H1 (cell line): ENCODE measurements around the gene PPIL6. TPM values are rescaled to one million over a fixed set of nuclear protein-coding genes. Genes with fewer than 3 reads are reported as not detected.

ENCODE experiments used
- CTCF ChIA-PET: fragments of 300-600 bp; sonication (Branson Sonifier 250); formaldehyde crosslinking; loops from one replicate; lab custom pipeline; 2021; ENCODE audit not compliant: partially characterized antibody; lab: Charles Lee
- POLR2A ChIA-PET: fragments of 300-600 bp; sonication (Branson Sonifier 250); formaldehyde crosslinking; loops from one replicate; lab custom pipeline; 2021; ENCODE audit warnings: inconsistent platforms; ENCODE audit not compliant: partially characterized antibody; lab: Charles Lee
- DNase-seq, 2 experiments: peaks; one replicate each; pipeline versions ENCODE4 v3.0.0 to v3.0.0-alpha.2; 2010 to 2022; ENCODE audit warnings: low spot score in 2 of 2, low read depth in 1 of 2, mixed read lengths in 1 of 2
- FAIRE-seq: peaks from 2 replicates; lab custom pipeline; 2011; peaks lifted over from hg19 to GRCh38; lab: Jason Lieb, UNC
- H2AFZ ChIP-seq: 2 replicates; pipeline ENCODE4 v1.8.1; 2012; ENCODE audit warnings: low read length, inconsistent platforms
- H2AK5ac ChIP-seq: 2 replicates; pipeline ENCODE4 v1.6.1; 2013; ENCODE audit warnings: low read depth, low read length
- H2BK120ac ChIP-seq: replicated peaks from 2 replicates; pipeline ENCODE3; 2013; ENCODE audit warnings: low read depth, low read length, inconsistent platforms
- H2BK12ac ChIP-seq: 2 replicates; pipeline ENCODE4 v1.6.1; 2013; ENCODE audit warnings: low read depth, low read length
- H2BK15ac ChIP-seq: 2 replicates; pipeline ENCODE4 v1.6.1; 2013; ENCODE audit warnings: low read length
- H2BK20ac ChIP-seq: 2 replicates; pipeline ENCODE4 v1.6.1; 2013; ENCODE audit warnings: low read length
- H2BK5ac ChIP-seq: 2 replicates; pipeline ENCODE4 v1.6.1; 2013; ENCODE audit warnings: low read depth, low read length
- H3K14ac ChIP-seq: 2 replicates; pipeline ENCODE4 v1.6.1; 2013; ENCODE audit warnings: inconsistent platforms; ENCODE audit not compliant: insufficient read length
- H3K18ac ChIP-seq: 2 replicates; pipeline ENCODE4 v1.6.1; 2013; ENCODE audit warnings: low read length; ENCODE audit errors: extremely low read depth
- H3K23ac ChIP-seq: 2 replicates; pipeline ENCODE4 v1.6.1; 2013; ENCODE audit warnings: inconsistent platforms; ENCODE audit not compliant: insufficient read length
- H3K23me2 ChIP-seq: 2 replicates; pipeline ENCODE4 v1.6.1; 2013; ENCODE audit warnings: low read depth, low read length
- H3K27ac ChIP-seq: 2 replicates; pipeline ENCODE4 v1.6.1; 2011; ENCODE audit warnings: low read depth, low read length, inconsistent platforms
- H3K27me3 ChIP-seq, 4 experiments: replicated peaks in 1 of 4; 1 replicate in 1 of 4; 2 replicates in 3 of 4; pipeline versions ENCODE4 v1.6.1 to v1.8.1; 2011 to 2013; ENCODE audit warnings: low read length in 3 of 4, mild to moderate bottlenecking in 3 of 4, inconsistent platforms in 2 of 4, mixed read lengths in 2 of 4, moderate library complexity in 1 of 4; ENCODE audit not compliant: control insufficient read depth in 3 of 4, insufficient read depth in 3 of 4; ENCODE audit errors: extremely low read depth in 1 of 4
- H3K36me3 ChIP-seq, 4 experiments: 2 replicates each; pipeline versions ENCODE4 v1.6.1 to v1.8.1; 2011 to 2013; ENCODE audit warnings: mild to moderate bottlenecking in 4 of 4, low read length in 3 of 4, moderate library complexity in 2 of 4, control low read depth in 1 of 4, inconsistent platforms in 1 of 4; ENCODE audit not compliant: insufficient read depth in 4 of 4, control insufficient read depth in 2 of 4
- H3K4ac ChIP-seq: replicated peaks from 2 replicates; pipeline ENCODE3; 2013; ENCODE audit warnings: low read length, low read depth, mixed read lengths, inconsistent platforms; ENCODE audit not compliant: insufficient read length
- H3K4me1 ChIP-seq, 4 experiments: replicated peaks in 1 of 4; 1 replicate in 1 of 4; 2 replicates in 3 of 4; pipeline versions ENCODE4 v1.6.1 to v1.8.1; 2011 to 2013; ENCODE audit warnings: low read length in 3 of 4, inconsistent platforms in 2 of 4, mixed read lengths in 1 of 4; ENCODE audit not compliant: insufficient read depth in 4 of 4, control insufficient read depth in 3 of 4
- H3K4me2 ChIP-seq, 2 experiments: 2 replicates each; pipeline versions ENCODE4 v1.6.1 to v1.8.1; 2011 to 2013; ENCODE audit warnings: low read depth in 2 of 2, low read length in 2 of 2, control low read depth in 1 of 2, inconsistent platforms in 1 of 2, mild to moderate bottlenecking in 1 of 2; ENCODE audit not compliant: insufficient read depth in 1 of 2
- H3K4me3 ChIP-seq, 4 experiments: fragments of 200-600, 300-600 bp in 1 of 4; sonication (generic), shearing (Covaris generic), sonication (Bioruptor Twin) in 1 of 4; 2 replicates each; pipeline versions ENCODE4 v1.5.1 to v1.8.1; 2011 to 2016; ENCODE audit warnings: low read length in 4 of 4, low read depth in 3 of 4, control low read depth in 2 of 4, inconsistent platforms in 2 of 4, mild to moderate bottlenecking in 2 of 4, mixed read lengths in 1 of 4, moderate library complexity in 1 of 4; ENCODE audit not compliant: insufficient read depth in 2 of 4; ENCODE audit errors: extremely low read depth in 1 of 4
- H3K56ac ChIP-seq: replicated peaks from 2 replicates; pipeline ENCODE3; 2013; ENCODE audit warnings: low read depth, mild to moderate bottlenecking, mixed read lengths, low read length, inconsistent platforms; ENCODE audit not compliant: insufficient read length
- H3K79me1 ChIP-seq: 2 replicates; pipeline ENCODE4 v1.6.1; 2013; ENCODE audit warnings: low read depth, low read length, control low read depth
- H3K79me2 ChIP-seq, 2 experiments: 2 replicates each; pipeline versions ENCODE4 v1.6.1 to v1.8.1; 2012 to 2013; ENCODE audit warnings: low read length in 2 of 2, mild to moderate bottlenecking in 2 of 2, inconsistent platforms in 1 of 2; ENCODE audit not compliant: insufficient read depth in 2 of 2, control insufficient read depth in 1 of 2
- H3K9ac ChIP-seq, 4 experiments: replicated peaks in 1 of 4; 1 replicate in 1 of 4; 2 replicates in 3 of 4; pipeline versions ENCODE4 v1.6.1 to v1.8.1; 2011 to 2013; ENCODE audit warnings: low read depth in 3 of 4, low read length in 3 of 4, control low read depth in 2 of 4, mild to moderate bottlenecking in 2 of 4, moderate library complexity in 2 of 4, inconsistent platforms in 1 of 4; ENCODE audit errors: extremely low read depth in 1 of 4
- H3K9me3 ChIP-seq, 2 experiments: 2 replicates each; pipeline versions ENCODE4 v1.6.1 to v1.8.1; 2012 to 2013; ENCODE audit warnings: mild to moderate bottlenecking in 2 of 2, moderate library complexity in 2 of 2, control low read depth in 1 of 2, inconsistent platforms in 1 of 2, low read depth in 1 of 2, low read length in 1 of 2, mixed read lengths in 1 of 2; ENCODE audit not compliant: insufficient read depth in 2 of 2
- H4K20me1 ChIP-seq, 2 experiments: replicated peaks in 1 of 2; 2 replicates each; pipeline versions ENCODE3 to v1.8.1; 2011 to 2013; ENCODE audit warnings: inconsistent platforms in 2 of 2, low read length in 2 of 2, mild to moderate bottlenecking in 1 of 2; ENCODE audit not compliant: insufficient read depth in 2 of 2, control insufficient read depth in 1 of 2
- H4K5ac ChIP-seq: 2 replicates; pipeline ENCODE4 v1.6.1; 2013; ENCODE audit warnings: low read length, low read depth, mixed read lengths, inconsistent platforms; ENCODE audit not compliant: insufficient read length
- H4K8ac ChIP-seq: 2 replicates; pipeline ENCODE4 v1.8.0; 2013; ENCODE audit warnings: mild to moderate bottlenecking, moderate library complexity, low read length, inconsistent platforms; ENCODE audit not compliant: insufficient read depth; ENCODE audit errors: extremely low read depth
- H4K91ac ChIP-seq: replicated peaks from 2 replicates; pipeline ENCODE3; 2013; ENCODE audit warnings: low read length, mixed read lengths, inconsistent platforms; ENCODE audit not compliant: insufficient read length
- BACH1 ChIP-seq: IDR thresholded peaks from 2 replicates; pipeline ENCODE4 v1.6.1; 2012; ENCODE audit warnings: low read length, improper control_type of control experiment
- CBX8 ChIP-seq: fragments of 300-800, 300-1000 bp; sonication (generic); IDR thresholded peaks from 2 replicates; pipeline ENCODE4 v1.7.1; 2016; ENCODE audit warnings: low read depth, low read length, borderline replicate concordance
- CEBPB ChIP-seq: IDR thresholded peaks from 2 replicates; pipeline ENCODE4 v1.6.1; 2012; ENCODE audit warnings: low read depth, low read length
- EGR1 ChIP-seq: IDR thresholded peaks from 2 replicates; pipeline ENCODE4 v1.6.1; 2011; ENCODE audit warnings: low read depth, low read length, borderline replicate concordance
- GTF2F1 ChIP-seq: IDR thresholded peaks from 2 replicates; pipeline ENCODE4 v1.6.1; 2012; ENCODE audit warnings: low read depth, low read length, improper control_type of control experiment, borderline replicate concordance
- MAFK ChIP-seq: IDR thresholded peaks from 2 replicates; pipeline ENCODE4 v1.6.1; 2012; ENCODE audit warnings: low read depth, mild to moderate bottlenecking, improper control_type of control experiment, low read length
- POLR2AphosphoS5 ChIP-seq: IDR thresholded peaks from 2 replicates; pipeline ENCODE4 v1.6.1; 2011; ENCODE audit warnings: low read depth, low read length
- SIN3A ChIP-seq, 2 experiments: IDR thresholded peaks in 1 of 2; conservative IDR thresholded peaks in 1 of 2; 2 replicates each; pipeline ENCODE4 v1.6.1; 2011 to 2012; ENCODE audit warnings: low read length in 2 of 2, improper control_type of control experiment in 1 of 2, low read depth in 1 of 2, mild to moderate bottlenecking in 1 of 2
- TAF7 ChIP-seq: optimal IDR thresholded peaks from 2 replicates; pipeline ENCODE3; 2011; ENCODE audit warnings: low read depth, mild to moderate bottlenecking, inconsistent platforms, low read length, moderate library complexity, borderline replicate concordance
- TBP ChIP-seq: IDR thresholded peaks from 2 replicates; pipeline ENCODE4 v1.6.1; 2011; ENCODE audit warnings: low read depth, low read length, improper control_type of control experiment
- TEAD4 ChIP-seq: IDR thresholded peaks from 2 replicates; pipeline ENCODE4 v1.6.1; 2012; ENCODE audit warnings: low read depth, low read length, inconsistent platforms, mixed read lengths
- WGBS, 2 experiments: shearing (Covaris generic) in 1 of 2; methylation state at CpG; one replicate each; pipeline versions ENCODE4 v1.1.6 to v1.1.7; 2013 to 2015; ENCODE audit warnings: low lambda C conversion rate in 2 of 2, mixed read lengths in 2 of 2, inconsistent platforms in 1 of 2, low coverage in 1 of 2, missing lambda C conversion rate in 1 of 2; ENCODE audit not compliant: insufficient replicate concordance in 2 of 2, insufficient coverage in 1 of 2, insufficient read length in 1 of 2; ENCODE audit errors: extremely low coverage in 1 of 2, missing lambda C conversion rate in 1 of 2; 5-methylcytosine and 5-hydroxymethylcytosine counted together
- polyA plus RNA-seq, 7 experiments: library from polyadenylated mRNA; depleted of rRNA in 3 of 7; stranded (reverse) in 5 of 7; unstranded in 2 of 7; fragments of >200 nt in 5 of 7; fragments of 200-250 nt in 2 of 7; gene quantifications; 1 replicate in 5 of 7; 2 replicates in 1 of 7; 4 replicates in 1 of 7; pipeline versions ENCODE4 v1.2.1 to v1.2.3, GENCODE V29; 2011 to 2013; ENCODE audit warnings: missing spikeins in 2 of 7, mixed read lengths in 2 of 7
- total RNA-seq: library from RNA; stranded (reverse); fragmentation: NEBNext Ultra II Directional; extraction: Animal tissue kit (Norgen Biotek cat#: 25700); gene quantifications from 2 replicates; pipeline ENCODE4 v1.2.1, GENCODE V29; 2021
- TF ChIP-seq, protein P1 (sequence below): IDR thresholded peaks from 2 replicates; pipeline ENCODE4 v1.6.1; 2012; ENCODE audit warnings: inconsistent platforms
- TF ChIP-seq, protein P2 (sequence below): IDR thresholded peaks from 2 replicates; pipeline ENCODE4 v1.6.1; 2011; ENCODE audit warnings: low read depth, mild to moderate bottlenecking, low read length; ENCODE audit not compliant: insufficient read depth

Gene PPIL6
- total and polyA plus RNA-seq, 2 of the 8 experiments (the other 6 are each of a cell fraction or from before 2014, with no cell fraction given), result 0.42 to 1.3 TPM

DNA sequence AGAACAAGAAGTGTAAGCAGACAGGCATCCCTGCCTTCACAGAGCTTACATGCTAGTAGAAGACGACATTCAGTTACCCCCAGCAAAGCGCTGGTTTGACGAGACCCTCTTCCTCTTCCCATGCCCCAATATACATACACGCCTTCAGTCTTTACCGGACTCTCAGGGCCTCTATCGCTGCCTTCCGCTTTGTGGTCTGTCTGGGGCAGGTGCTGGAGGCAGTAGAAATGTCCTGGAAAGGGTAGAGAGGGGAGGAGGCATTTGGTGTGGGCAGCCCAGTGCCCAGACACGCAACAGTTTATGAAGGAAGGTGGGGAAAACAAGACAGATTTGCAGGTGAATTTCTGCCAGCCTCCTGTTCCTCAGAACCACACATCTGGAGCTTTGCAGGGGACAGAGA, 6.1 kb upstream of the PPIL6 start:
- WGBS, 2 experiments, result 88% methylated on average over 8 of the region's 8 CpGs; no CpG with 5 or more reads in 1 of the 2 experiments
- Histone ChIP-seq H3K4me1 (peaks cover 0 to 7% (median 3%) of the 10 kb centered on the region in 4 experiments; a peak in 6 of 7 replicates), H3K14ac (no peak overlapping the region), H3K4me2 (no peak overlapping the region), H3K27me3 (no peaks in the 10 kb centered on the region), H3K4ac (no peak overlapping the region), H2AFZ (no peak overlapping the region), H3K23me2 (peaks cover under 1% of the 10 kb centered on the region; the same call in 1 of the 2 replicates), H3K27ac (no peak overlapping the region), H3K18ac (no peak overlapping the region), H3K56ac (no peak overlapping the region), H4K91ac (no peak overlapping the region), H4K20me1 (peaks cover 6 to 19% of the 10 kb centered on the region in 2 experiments), H2BK20ac (no peak overlapping the region), H3K79me1 (no peaks in the 10 kb centered on the region; the same call in none of the 2 replicates), H3K79me2 (peaks cover 0 to 3% of the 10 kb centered on the region in 2 experiments; a peak in 1 of 4 replicates), H2BK12ac (no peak overlapping the region), H3K4me3 (no peak overlapping the region), H3K9ac (no peak overlapping the region), H2BK5ac (no peak overlapping the region), H4K8ac (no peak overlapping the region), H2BK120ac (no peak overlapping the region), H2BK15ac (no peak overlapping the region), H3K9me3 (no peaks in the 10 kb centered on the region), H2AK5ac (no peak overlapping the region), H4K5ac (no peak overlapping the region), H3K36me3 (peaks cover 11 to 49% (median 24%) of the 10 kb centered on the region in 4 experiments; a peak in 7 of 8 replicates), H3K23ac (no peak overlapping the region)
- no peak for FAIRE-seq
- ChIA-PET POLR2A (interaction anchor here (1.2 to 1.6 kb wide), 3 partner anchors 9 to 38 kb away, joined by 3 to 10 read pairs (median 3); partner anchors contain the start of gene MICAL1), CTCF (interaction anchor here (0.6 to 1.3 kb wide), 2 partner anchors 23 to 264 kb away, joined by 3 read pairs; no protein-coding TSS in a partner anchor)
- DNase-seq, result peak in 1 of 2 experiments; percentile 24
- TF ChIP-seq, protein P1, sequence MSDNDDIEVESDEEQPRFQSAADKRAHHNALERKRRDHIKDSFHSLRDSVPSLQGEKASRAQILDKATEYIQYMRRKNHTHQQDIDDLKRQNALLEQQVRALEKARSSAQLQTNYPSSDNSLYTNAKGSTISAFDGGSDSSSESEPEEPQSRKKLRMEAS, result no peak
- TF ChIP-seq CEBPB (no peak), GTF2F1 (no peak), CBX8 (no peak), SIN3A (conservative IDR thresholded peaks at IDR 0.05 in 1 of 2, IDR thresholded peaks at IDR 0.05 in 1 of 2; ENCODE audit: low read depth in 1 of 2, low read length in 2 of 2) (no peak), EGR1 (no peak), TBP (no peak), MAFK (no peak), BACH1 (no peak), TEAD4 (no peak), POLR2AphosphoS5 (no peak), TAF7 (no peak)
- TF ChIP-seq, protein P2, sequence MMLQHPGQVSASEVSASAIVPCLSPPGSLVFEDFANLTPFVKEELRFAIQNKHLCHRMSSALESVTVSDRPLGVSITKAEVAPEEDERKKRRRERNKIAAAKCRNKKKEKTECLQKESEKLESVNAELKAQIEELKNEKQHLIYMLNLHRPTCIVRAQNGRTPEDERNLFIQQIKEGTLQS, result no peak
